BLaER1 treated with 17β-estradiol and CSF1 and Interleukin-3, amounts not matched to agents 10 nM and 100 nM (cell line): ENCODE measurements around the gene ZNF584.
"Not testable (repeated sequence)": the region's sequence is repeated elsewhere in the genome, so short reads cannot be mapped to it uniquely, and the experiment has no call there.

Source experiments
- H3K27ac ChIP-seq, 11 experiments: shearing (Covaris generic); formaldehyde crosslinking; 2 replicates each; pipeline ENCODE4 v1.8.1; 2022
- H3K27me3 ChIP-seq, 11 experiments: shearing (Covaris generic); formaldehyde crosslinking; 2 replicates each; pipeline ENCODE4 v1.8.1; 2022
- H3K36me3 ChIP-seq, 11 experiments: shearing (Covaris generic); formaldehyde crosslinking; 2 replicates each; pipeline ENCODE4 v1.8.1; 2022
- H3K4me1 ChIP-seq, 10 experiments: shearing (Covaris generic); formaldehyde crosslinking; 2 replicates each; pipeline ENCODE4 v1.8.1; 2022
- H3K4me2 ChIP-seq, 11 experiments: shearing (Covaris generic); formaldehyde crosslinking; 2 replicates each; pipeline ENCODE4 v1.8.1; 2022
- H3K4me3 ChIP-seq, 10 experiments: shearing (Covaris generic); formaldehyde crosslinking; 2 replicates each; pipeline ENCODE4 v1.8.1; 2022
- H3K9ac ChIP-seq, 11 experiments: shearing (Covaris generic); formaldehyde crosslinking; 2 replicates each; pipeline ENCODE4 v1.8.1; 2022
- H3K9me3 ChIP-seq, 11 experiments: shearing (Covaris generic); formaldehyde crosslinking; replicated peaks in 1 of 11; 2 replicates each; pipeline ENCODE4 v1.8.1; 2022
- H4K20me1 ChIP-seq, 11 experiments: shearing (Covaris generic); formaldehyde crosslinking; 2 replicates each; pipeline ENCODE4 v1.8.1; 2022
- Cebpa-rat ChIP-seq, 11 experiments: shearing (Covaris generic); IDR thresholded peaks; 2 replicates each; pipeline ENCODE4 v1.8.1; 2022

Gene ZNF584

DNA sequence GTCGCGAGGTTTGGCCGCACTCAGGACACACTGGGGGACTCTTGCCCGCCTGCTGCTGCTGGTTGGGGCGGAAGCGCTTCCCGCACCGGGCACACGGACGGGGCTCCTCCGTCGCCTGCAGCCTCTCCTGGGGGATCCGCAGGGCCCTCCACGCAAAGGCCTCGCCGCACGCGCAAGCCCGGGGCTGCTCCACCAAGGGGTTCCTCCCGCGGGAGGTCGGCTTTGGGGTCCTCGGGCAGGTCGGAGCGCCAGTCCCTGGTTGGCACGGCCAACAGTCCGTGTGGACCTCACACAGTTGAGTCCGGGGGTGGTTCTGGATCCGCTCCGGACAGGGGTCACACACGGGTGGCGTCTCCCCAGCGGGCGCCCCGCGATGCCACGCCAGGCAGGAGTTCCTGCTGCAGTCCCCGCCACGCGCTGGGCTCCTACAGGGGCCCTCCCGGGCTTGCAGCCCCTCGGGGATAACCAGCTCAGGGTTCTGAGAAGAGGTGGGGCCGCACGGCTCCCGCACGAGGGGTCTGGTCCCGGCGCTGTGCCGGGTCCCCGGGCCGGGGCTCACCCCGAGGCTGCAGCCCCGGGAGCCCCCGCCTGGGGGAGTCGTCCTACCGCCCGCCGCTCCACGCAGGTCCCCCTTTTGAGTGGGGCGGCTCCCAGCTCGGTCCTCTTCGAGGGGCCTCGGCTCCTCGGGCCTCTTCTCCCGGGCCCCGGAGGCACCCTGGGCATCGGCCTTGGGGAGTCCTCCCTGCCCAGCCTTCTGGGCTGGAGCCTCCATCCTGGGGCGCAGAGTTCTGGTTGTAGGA is 39.7 kb upstream of the ZNF584 start:
- Histone ChIP-seq H3K9ac (no peak overlapping the region; a peak in 1 of 22 replicates), H3K4me2 (no peak overlapping the region), H3K27me3 (no peaks in the 10 kb centered on the region), H3K4me1 (peaks cover 14 to 46% (median 36%) of the 10 kb centered on the region in 10 experiments), H3K27ac (no peak overlapping the region), H3K4me3 (no peak overlapping the region), H3K9me3 (no peaks in the 10 kb centered on the region; a peak in 1 of 22 replicates), H3K36me3 (peaks cover 11 to 27% (median 24%) of the 10 kb centered on the region in 11 experiments; a peak in 18 of 22 replicates), H4K20me1 (no peaks in the 10 kb centered on the region; a peak in 2 of 22 replicates)
- no peak for TF ChIP-seq Cebpa-rat (IDR thresholded peaks at IDR 0.05)

- Histone ChIP-seq H4K20me1 (no peaks in the 10 kb centered on the region; a peak in 2 of 22 replicates), H3K27ac (no peak overlapping the region), H3K9ac (peak overlapping the region in 4 of 11 experiments; percentile 4 to 47 (median 14); a peak in 2 of 22 replicates), H3K36me3 (peaks cover 11 to 21% (median 17%) of the 10 kb centered on the region in 11 experiments; a peak in 18 of 22 replicates), H3K9me3 (no peaks in the 10 kb centered on the region; a peak in 1 of 22 replicates), H3K27me3 (no peaks in the 10 kb centered on the region), H3K4me1 (peaks cover 0 to 11% (median 8%) of the 10 kb centered on the region in 10 experiments; a peak in 10 of 20 replicates), H3K4me2 (peak overlapping the region in 5 of 11 experiments; percentile 2 to 24 (median 15); a peak in 6 of 22 replicates), H3K4me3 (no peak overlapping the region)
- no peak for TF ChIP-seq Cebpa-rat (IDR thresholded peaks at IDR 0.05)
Measured at GRCh38 chr19:58372311-58373133, 35.9 kb upstream of the ZNF584 start.

DNA sequence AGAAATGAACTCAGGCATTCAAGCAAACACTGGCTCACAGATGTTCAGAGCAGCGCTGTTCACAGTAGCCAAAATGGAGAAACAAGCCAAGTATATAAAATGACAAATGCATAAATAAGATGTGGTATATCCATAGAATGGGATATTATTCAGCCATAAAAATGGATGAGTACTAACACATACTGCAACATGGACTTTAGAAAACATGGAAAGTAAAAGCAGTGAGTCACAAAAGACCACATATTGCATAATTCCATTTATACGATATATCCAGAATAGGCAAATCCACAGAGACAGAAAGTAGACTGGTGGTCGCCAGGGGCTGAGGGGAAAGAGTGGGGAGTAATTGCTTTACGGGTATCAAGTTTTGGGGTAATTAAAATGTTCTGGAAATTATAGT is 34.2 kb upstream of the ZNF584 start:
- H3K4me2 ChIP-seq, result no peak overlapping the region
- no peaks in the 10 kb centered on the region for H3K27me3 ChIP-seq
- H4K20me1 ChIP-seq, result no peaks in the 10 kb centered on the region; a peak in 2 of 22 replicates
- TF ChIP-seq Cebpa-rat (IDR thresholded peaks at IDR 0.05), result no peak; a peak in 1 of 22 replicates
- no peak overlapping the region for H3K27ac ChIP-seq
- H3K4me3 ChIP-seq, result no peak overlapping the region
- no peaks in the 10 kb centered on the region for H3K9me3 ChIP-seq
- H3K4me1 ChIP-seq, result peaks cover 6 to 21% (median 15%) of the 10 kb centered on the region in 10 experiments
- peaks cover 0 to 4% (median under 1%) of the 10 kb centered on the region in 11 experiments; a peak in 6 of 22 replicates for H3K36me3 ChIP-seq
- no peak overlapping the region for H3K9ac ChIP-seq

GRCh38 chr19:58376724-58377123 is 31.7 kb upstream of the ZNF584 start:
- H3K9me3 ChIP-seq, H3K27ac ChIP-seq, H3K4me2 ChIP-seq, H3K36me3 ChIP-seq, H3K27me3 ChIP-seq, H3K9ac ChIP-seq, H4K20me1 ChIP-seq, H3K4me3 ChIP-seq: not testable (repeated sequence)
- peaks cover 16 to 36% (median 31%) of the 10 kb centered on the region in 10 experiments for H3K4me1 ChIP-seq

DNA sequence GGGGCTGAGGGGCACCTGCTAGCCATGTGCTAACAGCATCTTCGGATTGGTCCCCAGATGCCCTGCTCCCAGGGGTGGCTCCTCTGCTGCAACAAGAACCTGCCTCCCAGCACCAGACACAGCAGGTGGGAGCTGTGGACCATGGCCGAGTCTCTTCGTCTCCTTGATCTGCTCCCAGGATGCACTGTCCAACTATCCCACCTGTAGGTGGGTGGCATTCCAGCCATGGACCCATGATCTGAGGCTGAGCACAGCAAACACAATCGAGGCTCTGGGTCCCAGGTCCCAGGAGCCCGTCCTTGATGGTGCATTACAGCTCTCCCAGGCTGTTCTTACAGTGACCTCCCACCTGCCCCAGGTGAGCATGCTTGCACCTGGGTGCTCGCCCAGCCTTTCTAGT is 29.2 kb upstream of the ZNF584 start:
- Histone ChIP-seq H3K36me3 (no peaks in the 10 kb centered on the region), H4K20me1 (no peaks in the 10 kb centered on the region), H3K4me3 (peak overlapping the region in 7 of 10 experiments; percentile 68 to 82 (median 78); a peak in 6 of 20 replicates), H3K27ac (no peak overlapping the region; a peak in 1 of 22 replicates), H3K9ac (peak overlapping the region in 7 of 11 experiments; percentile 81 to 96 (median 92); a peak in 12 of 22 replicates), H3K4me1 (peaks cover 35 to 51% (median 47%) of the 10 kb centered on the region in 10 experiments), H3K4me2 (peak overlapping the region; percentile 78 to 100 (median 98)), H3K9me3 (no peaks in the 10 kb centered on the region), H3K27me3 (no peaks in the 10 kb centered on the region)
- TF ChIP-seq Cebpa-rat (IDR thresholded peaks at IDR 0.05), result no peak

DNA sequence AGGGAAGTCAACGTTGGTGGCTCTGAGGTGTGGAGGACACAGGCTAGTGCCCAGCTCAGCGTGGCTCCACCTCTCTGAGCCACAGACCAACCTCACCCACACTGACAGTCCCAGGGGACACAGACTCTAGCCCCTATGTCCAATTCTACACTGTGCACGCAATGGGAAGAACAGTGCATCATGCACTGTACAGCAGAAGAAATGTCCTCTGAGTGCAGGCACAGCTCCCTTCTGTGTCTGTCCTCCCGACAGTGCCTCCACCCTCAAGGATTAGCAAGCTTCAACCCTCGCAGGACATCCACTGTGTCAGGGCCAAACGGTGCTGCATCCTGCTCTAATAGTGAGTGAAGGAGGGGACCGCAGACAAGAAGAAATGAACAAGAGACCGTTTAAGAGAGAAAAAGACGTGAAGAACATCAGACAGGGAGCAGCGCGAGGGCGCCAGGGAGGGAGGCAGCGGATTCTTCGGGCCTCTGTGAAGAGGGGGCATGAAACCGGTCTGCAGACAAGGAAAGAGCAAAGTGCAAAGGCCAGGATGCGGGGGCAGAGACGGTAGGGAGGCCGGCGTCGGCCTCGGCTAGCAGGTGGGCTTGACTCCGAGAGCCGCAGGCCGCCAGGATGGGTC is 28.3 kb upstream of the ZNF584 start:
- Histone ChIP-seq H4K20me1 (no peaks in the 10 kb centered on the region), H3K27me3 (no peaks in the 10 kb centered on the region), H3K4me3 (peak overlapping the region; percentile 65 to 82 (median 75)), H3K27ac (peak overlapping the region; percentile 70 to 96 (median 93)), H3K9ac (peak overlapping the region; percentile 81 to 96 (median 89)), H3K4me2 (peak overlapping the region; percentile 78 to 100 (median 98)), H3K9me3 (no peaks in the 10 kb centered on the region), H3K36me3 (no peaks in the 10 kb centered on the region), H3K4me1 (peaks cover 41 to 57% (median 52%) of the 10 kb centered on the region in 10 experiments)
- no peak for TF ChIP-seq Cebpa-rat (IDR thresholded peaks at IDR 0.05)

GRCh38 chr19:58380662-58381459 is 27.6 kb upstream of the ZNF584 start, which contains the start of gene ZNF837:
ZNF837 (minus strand) TSS chr19:58381030; CDS start chr19:58369332, 11,698 bp downstream.
- Histone ChIP-seq H3K9ac (peak within 1 kb of the TSS; percentile 81 to 96 (median 89)), H3K27ac (peak within 1 kb of the TSS; percentile 70 to 96 (median 93)), H3K4me2 (peak within 1 kb of the TSS; percentile 81 to 100 (median 98)), H4K20me1 (no peaks in the 10 kb centered on the region), H3K4me3 (peak within 1 kb of the TSS; percentile 65 to 82 (median 75)), H3K4me1 (peaks cover 48 to 64% (median 59%) of the 10 kb centered on the region in 10 experiments), H3K9me3 (no peaks in the 10 kb centered on the region), H3K36me3 (no peaks in the 10 kb centered on the region), H3K27me3 (no peaks in the 10 kb centered on the region)
- TF ChIP-seq Cebpa-rat (IDR thresholded peaks at IDR 0.05), result no peak
